ENCODE data around the gene FAM117B. TPM values are rescaled to one million over a fixed set of nuclear protein-coding genes. Genes with fewer than 3 reads are reported as not detected.
A peak's percentile ranks its signal among the peaks of the same experiment; 100 is the strongest.
"Not testable (repeated sequence)": the region's sequence is repeated elsewhere in the genome, so short reads cannot be mapped to it uniquely, and the experiment has no call there.

Gene FAM117B
- total RNA-seq, 1 donor from 2014 or later: 28.5 TPM

DNA sequence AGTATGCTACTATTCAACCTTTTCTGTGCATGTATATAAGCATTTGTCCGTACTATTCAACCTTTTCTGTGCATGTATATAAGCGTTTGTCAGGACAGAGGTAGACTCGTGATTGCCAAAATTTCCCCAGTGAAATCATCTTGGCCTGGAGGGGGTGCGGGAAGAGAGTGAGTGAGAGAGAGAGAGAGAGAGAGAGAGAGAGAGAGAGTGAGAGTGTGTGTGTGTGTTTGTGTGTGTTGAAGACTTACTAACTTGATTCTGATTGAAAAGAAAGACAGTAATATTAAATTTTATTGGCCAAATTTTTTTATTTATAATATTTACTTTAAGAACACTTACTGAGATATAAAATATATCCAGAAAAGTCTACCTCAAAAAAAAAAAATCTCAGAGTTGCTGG, 19.1 kb downstream of the FAM117B start:
- no peaks in the 10 kb centered on the region for H3K9me3 Mint-ChIP-seq (ENCODE audit: low read depth)
- TF ChIP-seq, protein P1, sequence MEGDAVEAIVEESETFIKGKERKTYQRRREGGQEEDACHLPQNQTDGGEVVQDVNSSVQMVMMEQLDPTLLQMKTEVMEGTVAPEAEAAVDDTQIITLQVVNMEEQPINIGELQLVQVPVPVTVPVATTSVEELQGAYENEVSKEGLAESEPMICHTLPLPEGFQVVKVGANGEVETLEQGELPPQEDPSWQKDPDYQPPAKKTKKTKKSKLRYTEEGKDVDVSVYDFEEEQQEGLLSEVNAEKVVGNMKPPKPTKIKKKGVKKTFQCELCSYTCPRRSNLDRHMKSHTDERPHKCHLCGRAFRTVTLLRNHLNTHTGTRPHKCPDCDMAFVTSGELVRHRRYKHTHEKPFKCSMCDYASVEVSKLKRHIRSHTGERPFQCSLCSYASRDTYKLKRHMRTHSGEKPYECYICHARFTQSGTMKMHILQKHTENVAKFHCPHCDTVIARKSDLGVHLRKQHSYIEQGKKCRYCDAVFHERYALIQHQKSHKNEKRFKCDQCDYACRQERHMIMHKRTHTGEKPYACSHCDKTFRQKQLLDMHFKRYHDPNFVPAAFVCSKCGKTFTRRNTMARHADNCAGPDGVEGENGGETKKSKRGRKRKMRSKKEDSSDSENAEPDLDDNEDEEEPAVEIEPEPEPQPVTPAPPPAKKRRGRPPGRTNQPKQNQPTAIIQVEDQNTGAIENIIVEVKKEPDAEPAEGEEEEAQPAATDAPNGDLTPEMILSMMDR (IDR thresholded peaks at IDR 0.05; ENCODE audit: unreplicated experiment): no peak
- H3K27ac Mint-ChIP-seq: no peak overlapping the region
- no peaks in the 10 kb centered on the region for H3K27me3 Mint-ChIP-seq
- H3K4me3 Mint-ChIP-seq (ENCODE audit: low read depth): no peak overlapping the region
- peaks cover 22% of the 10 kb centered on the region for H3K4me1 Mint-ChIP-seq (ENCODE audit: low read depth)
- H3K36me3 Mint-ChIP-seq (ENCODE audit: insufficient read depth): peaks cover 6% of the 10 kb centered on the region
- no peak for DNase-seq (ENCODE audit: low spot score, unreplicated experiment)

DNA sequence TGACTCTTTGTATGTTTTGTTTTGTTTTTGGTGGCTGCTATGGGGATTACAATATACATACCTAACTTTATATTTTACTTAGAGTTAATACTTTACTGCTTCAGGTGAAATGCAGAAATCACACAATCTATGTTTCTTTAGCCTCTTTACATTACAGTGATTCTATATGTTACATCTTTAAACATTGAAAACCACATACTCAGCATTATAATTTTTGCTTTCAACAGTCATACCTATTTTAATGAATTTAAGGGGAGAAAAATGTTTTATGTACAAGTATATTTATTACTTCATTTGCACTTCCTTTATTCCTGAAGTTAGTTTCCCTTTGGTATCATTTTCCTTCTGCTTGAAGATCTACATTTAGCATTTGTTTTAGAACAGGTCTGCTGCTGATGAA, 23.1 kb downstream of the FAM117B start:
- H3K27ac Mint-ChIP-seq: no peak overlapping the region
- no peak for DNase-seq (ENCODE audit: low spot score, unreplicated experiment)
- TF ChIP-seq, protein P1 (IDR thresholded peaks at IDR 0.05; ENCODE audit: unreplicated experiment): no peak

DNA sequence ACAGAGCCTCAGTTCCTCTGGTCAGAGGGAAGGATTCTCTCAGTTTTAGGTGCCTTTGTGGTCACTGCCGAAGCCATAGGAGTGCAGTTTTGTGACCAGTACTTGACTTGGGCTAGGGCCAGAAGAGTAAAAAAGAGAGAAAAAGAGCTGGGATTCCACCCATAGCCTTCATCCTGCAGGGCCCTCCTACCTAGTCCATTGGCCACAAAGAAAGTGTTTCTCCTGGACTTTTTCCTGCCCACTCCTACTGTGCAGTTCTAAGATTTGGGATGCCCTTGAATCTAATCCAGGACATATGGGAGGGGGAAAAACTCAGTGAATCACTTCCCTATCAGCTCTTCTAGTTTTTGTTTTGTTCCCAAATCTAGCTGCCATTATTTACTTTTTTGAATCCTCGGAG, 26.0 kb downstream of the FAM117B start:
- H3K36me3 Mint-ChIP-seq (ENCODE audit: insufficient read depth): no peaks in the 10 kb centered on the region

More for the DNA sequence above, 23.1 kb downstream of the FAM117B start:
- peaks cover 2% of the 10 kb centered on the region for H3K36me3 Mint-ChIP-seq (ENCODE audit: insufficient read depth)
- no peaks in the 10 kb centered on the region for H3K27me3 Mint-ChIP-seq
- no peak overlapping the region for H3K4me3 Mint-ChIP-seq (ENCODE audit: low read depth)
- peaks cover 22% of the 10 kb centered on the region for H3K4me1 Mint-ChIP-seq (ENCODE audit: low read depth)
- no peaks in the 10 kb centered on the region for H3K9me3 Mint-ChIP-seq (ENCODE audit: low read depth)

DNA sequence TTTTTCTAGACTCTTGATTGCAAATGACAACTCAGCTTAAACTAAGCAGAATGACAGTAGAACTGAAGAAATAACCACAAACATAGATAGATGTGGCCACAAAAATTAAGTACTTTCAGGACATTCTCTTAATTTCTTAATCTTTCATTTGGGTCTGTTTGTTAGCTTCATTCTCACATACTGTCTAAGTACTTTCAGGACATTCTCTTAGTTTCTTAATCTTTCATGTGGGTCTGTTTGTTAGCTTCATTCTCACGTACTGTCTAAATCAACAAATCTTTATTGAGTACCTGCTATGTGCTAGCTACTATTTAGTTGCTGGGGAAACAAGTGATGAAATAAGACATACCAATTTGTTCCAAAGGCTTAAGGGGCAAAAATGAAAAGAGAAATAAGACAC, 35.1 kb downstream of the FAM117B start:
- H3K36me3 Mint-ChIP-seq (ENCODE audit: insufficient read depth): no peaks in the 10 kb centered on the region
- TF ChIP-seq, protein P1 (IDR thresholded peaks at IDR 0.05; ENCODE audit: unreplicated experiment): no peak
- H3K4me3 Mint-ChIP-seq (ENCODE audit: low read depth): no peak overlapping the region
- H3K9me3 Mint-ChIP-seq (ENCODE audit: low read depth): no peaks in the 10 kb centered on the region
- H3K27ac Mint-ChIP-seq: peak overlapping the region; percentile 23
- no peaks in the 10 kb centered on the region for H3K27me3 Mint-ChIP-seq
- no peak for DNase-seq (ENCODE audit: low spot score, unreplicated experiment)
- H3K4me1 Mint-ChIP-seq (ENCODE audit: low read depth): peaks cover 14% of the 10 kb centered on the region

More for the DNA sequence above, 26.0 kb downstream of the FAM117B start:
- no peak overlapping the region for H3K4me3 Mint-ChIP-seq (ENCODE audit: low read depth)
- no peaks in the 10 kb centered on the region for H3K27me3 Mint-ChIP-seq
- no peaks in the 10 kb centered on the region for H3K9me3 Mint-ChIP-seq (ENCODE audit: low read depth)
- TF ChIP-seq, protein P1 (IDR thresholded peaks at IDR 0.05; ENCODE audit: unreplicated experiment): no peak
- H3K27ac Mint-ChIP-seq: peak overlapping the region; percentile 74
- DNase-seq (ENCODE audit: low spot score, unreplicated experiment): no peak
- peaks cover 13% of the 10 kb centered on the region for H3K4me1 Mint-ChIP-seq (ENCODE audit: low read depth)

DNA sequence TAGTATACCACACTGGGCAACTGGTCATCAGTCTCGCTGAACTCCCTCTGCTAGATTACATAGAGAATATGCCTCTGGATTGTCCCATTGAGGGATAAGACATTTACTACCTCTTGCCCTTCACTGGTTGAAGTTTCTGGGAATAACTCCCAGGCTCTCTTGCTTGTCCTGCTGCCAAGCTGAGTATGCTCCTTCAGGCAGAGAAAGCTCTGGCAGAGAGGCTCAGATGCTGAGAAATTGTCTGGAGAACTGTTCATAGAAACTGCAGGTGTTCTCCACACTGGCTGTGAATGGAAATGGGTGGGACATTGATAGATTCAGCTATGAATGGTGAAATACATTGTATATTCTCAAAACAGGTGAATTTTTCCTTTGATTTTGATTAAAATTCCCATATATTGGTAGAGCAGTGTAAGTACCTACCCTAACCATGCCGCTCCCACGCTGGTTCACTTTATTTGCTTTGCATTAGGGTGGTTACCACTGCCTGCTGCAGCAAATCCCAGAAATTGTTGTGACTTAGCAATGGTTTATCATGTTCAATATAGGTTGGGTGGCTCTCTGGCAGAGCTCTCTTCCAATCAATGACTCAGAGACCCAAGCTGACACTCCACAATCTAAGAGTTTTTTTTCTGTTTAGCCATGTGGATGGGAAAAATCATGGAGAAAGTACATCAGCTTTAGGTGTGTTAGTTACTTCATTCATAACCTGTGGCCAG, 36.7 kb downstream of the FAM117B start:
- Mint-ChIP-seq H3K4me3 (ENCODE audit: low read depth) (no peak overlapping the region), H3K36me3 (ENCODE audit: insufficient read depth) (peaks cover 2% of the 10 kb centered on the region), H3K27ac (no peak overlapping the region), H3K4me1 (ENCODE audit: low read depth) (peaks cover 10% of the 10 kb centered on the region), H3K27me3 (no peaks in the 10 kb centered on the region), H3K9me3 (ENCODE audit: low read depth) (no peaks in the 10 kb centered on the region)
- DNase-seq (ENCODE audit: low spot score, unreplicated experiment): no peak
- TF ChIP-seq, protein P1 (IDR thresholded peaks at IDR 0.05; ENCODE audit: unreplicated experiment): no peak

DNA sequence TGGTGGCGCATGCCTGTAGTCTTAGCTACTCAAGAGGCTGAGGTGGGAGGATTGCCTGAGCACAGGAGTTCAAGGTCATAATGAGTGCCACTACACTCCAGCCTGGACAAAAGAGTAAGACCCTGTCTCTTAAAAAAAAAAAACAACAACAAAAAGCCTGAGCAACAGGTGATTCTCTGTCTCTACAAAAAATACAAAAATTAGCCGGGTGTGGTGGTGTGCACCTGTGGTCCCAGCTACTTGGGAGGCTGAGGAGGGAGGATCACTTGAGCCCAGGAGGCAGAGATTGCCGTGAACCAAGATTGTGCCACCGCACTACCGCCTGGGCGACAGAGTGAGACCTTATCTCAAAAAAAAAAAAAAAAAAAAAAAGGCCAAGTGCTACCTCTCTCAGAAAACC, 40.3 kb downstream of the FAM117B start:
- H3K4me3 Mint-ChIP-seq (ENCODE audit: low read depth): not testable (repeated sequence)

More for the DNA sequence above, 40.3 kb downstream of the FAM117B start:
- Mint-ChIP-seq H3K36me3 (ENCODE audit: insufficient read depth) (peaks cover 18% of the 10 kb centered on the region), H3K9me3 (ENCODE audit: low read depth) (peaks cover 12% of the 10 kb centered on the region)
- not testable (repeated sequence) for H3K27me3 Mint-ChIP-seq; H3K4me1 Mint-ChIP-seq (ENCODE audit: low read depth); DNase-seq (ENCODE audit: low spot score, unreplicated experiment); H3K27ac Mint-ChIP-seq
